ENCODE data around the gene DCST2.

Gene DCST2

GRCh38 chr1:155015527-155016230 is 17.9 kb downstream of the DCST2 start:
- in situ Hi-C loops (cut with HindIII; ENCODE audit: low sequenced_read_pairs), result loop anchor here (5.0 kb wide), 1 partner anchor 143 kb away; the partner anchor contains the start of gene KCNN3
- H3K4me3 ChIP-seq (ENCODE audit: low read depth, low read length), result no peak overlapping the region
- TF ChIP-seq, protein P1, sequence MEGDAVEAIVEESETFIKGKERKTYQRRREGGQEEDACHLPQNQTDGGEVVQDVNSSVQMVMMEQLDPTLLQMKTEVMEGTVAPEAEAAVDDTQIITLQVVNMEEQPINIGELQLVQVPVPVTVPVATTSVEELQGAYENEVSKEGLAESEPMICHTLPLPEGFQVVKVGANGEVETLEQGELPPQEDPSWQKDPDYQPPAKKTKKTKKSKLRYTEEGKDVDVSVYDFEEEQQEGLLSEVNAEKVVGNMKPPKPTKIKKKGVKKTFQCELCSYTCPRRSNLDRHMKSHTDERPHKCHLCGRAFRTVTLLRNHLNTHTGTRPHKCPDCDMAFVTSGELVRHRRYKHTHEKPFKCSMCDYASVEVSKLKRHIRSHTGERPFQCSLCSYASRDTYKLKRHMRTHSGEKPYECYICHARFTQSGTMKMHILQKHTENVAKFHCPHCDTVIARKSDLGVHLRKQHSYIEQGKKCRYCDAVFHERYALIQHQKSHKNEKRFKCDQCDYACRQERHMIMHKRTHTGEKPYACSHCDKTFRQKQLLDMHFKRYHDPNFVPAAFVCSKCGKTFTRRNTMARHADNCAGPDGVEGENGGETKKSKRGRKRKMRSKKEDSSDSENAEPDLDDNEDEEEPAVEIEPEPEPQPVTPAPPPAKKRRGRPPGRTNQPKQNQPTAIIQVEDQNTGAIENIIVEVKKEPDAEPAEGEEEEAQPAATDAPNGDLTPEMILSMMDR (IDR thresholded peaks at IDR 0.05; ENCODE audit: low read depth, low read length, missing control alignments), result no peak
- no peak for DNase-seq (ENCODE audit: low read depth)

DNA sequence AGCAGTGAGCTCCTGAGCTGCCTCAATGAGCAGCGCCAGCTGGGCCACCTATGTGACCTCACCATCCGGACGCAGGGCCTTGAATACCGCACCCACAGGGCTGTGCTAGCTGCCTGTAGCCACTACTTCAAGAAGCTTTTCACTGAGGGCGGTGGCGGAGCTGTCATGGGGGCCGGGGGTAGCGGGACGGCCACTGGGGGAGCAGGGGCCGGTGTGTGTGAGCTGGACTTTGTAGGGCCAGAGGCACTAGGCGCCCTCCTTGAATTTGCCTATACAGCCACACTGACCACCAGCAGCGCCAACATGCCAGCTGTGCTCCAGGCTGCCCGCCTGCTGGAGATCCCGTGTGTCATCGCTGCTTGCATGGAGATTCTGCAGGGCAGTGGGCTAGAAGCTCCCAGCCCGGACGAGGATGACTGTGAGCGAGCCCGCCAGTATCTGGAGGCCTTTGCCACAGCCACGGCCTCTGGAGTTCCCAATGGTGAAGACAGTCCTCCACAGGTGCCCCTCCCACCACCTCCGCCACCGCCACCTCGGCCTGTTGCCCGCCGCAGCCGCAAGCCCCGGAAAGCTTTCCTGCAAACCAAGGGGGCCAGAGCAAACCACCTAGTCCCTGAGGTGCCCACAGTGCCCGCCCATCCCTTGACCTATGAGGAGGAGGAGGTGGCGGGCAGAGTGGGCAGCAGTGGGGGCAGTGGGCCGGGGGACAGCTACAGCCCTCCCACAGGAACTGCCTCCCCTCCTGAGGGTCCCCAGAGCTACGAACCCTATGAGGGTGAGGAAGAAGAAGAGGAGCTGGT is 18.7 kb downstream of the DCST2 start:
- in situ Hi-C loops (cut with HindIII; ENCODE audit: low sequenced_read_pairs), result loop anchor here (5.0 kb wide), 3 partner anchors 47 to 143 kb away; partner anchors contain the start of genes EFNA4, KCNN3 and PBXIP1
- no peak for DNase-seq (ENCODE audit: low read depth)
- TF ChIP-seq, protein P1 (IDR thresholded peaks at IDR 0.05; ENCODE audit: low read depth, low read length, missing control alignments), result no peak
- H3K4me3 ChIP-seq (ENCODE audit: low read depth, low read length), result no peak overlapping the region

DNA sequence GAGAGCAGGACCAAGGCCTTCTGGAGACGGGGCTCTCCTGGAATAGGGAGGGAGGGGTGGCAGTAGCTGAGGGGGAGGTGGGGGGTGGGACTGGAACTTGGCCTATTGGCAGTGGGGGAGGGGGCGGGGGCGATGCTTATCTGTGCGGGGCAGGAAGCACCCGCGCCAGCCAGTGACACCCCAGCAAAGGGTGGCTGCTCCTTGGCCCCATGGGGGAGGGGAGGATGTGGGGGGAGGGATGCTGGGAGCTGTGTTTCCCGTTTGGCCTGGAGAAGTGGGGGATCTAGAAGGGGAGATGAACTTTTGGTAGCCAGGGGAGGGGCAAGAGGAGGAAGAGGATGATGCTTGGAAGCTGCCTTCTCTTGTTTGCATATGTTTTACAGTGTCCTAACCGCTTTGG is 19.9 kb downstream of the DCST2 start:
- in situ Hi-C loops (cut with HindIII; ENCODE audit: low sequenced_read_pairs), result loop anchor here (5.0 kb wide), 2 partner anchors 49 to 56 kb away; partner anchors contain the start of genes EFNA4 and PBXIP1
- TF ChIP-seq, protein P1 (IDR thresholded peaks at IDR 0.05; ENCODE audit: low read depth, low read length, missing control alignments), result no peak
- H3K4me3 ChIP-seq (ENCODE audit: low read depth, low read length), result no peak overlapping the region
- no peak for DNase-seq (ENCODE audit: low read depth)

- TF ChIP-seq, protein P1 (IDR thresholded peaks at IDR 0.05; ENCODE audit: low read depth, low read length, missing control alignments), result no peak
- no peak overlapping the region for H3K4me3 ChIP-seq (ENCODE audit: low read depth, low read length)
- DNase-seq (ENCODE audit: low read depth), result no peak
- in situ Hi-C loops (cut with HindIII; ENCODE audit: low sequenced_read_pairs), result loop anchor here (5.0 kb wide), 2 partner anchors 49 to 56 kb away; partner anchors contain the start of genes EFNA4 and PBXIP1
These were observed 20.6 kb downstream of the DCST2 start for GRCh38 chr1:155012776-155013602.

GRCh38 chr1:155012026-155012546 is 21.5 kb downstream of the DCST2 start:
- TF ChIP-seq, protein P1 (IDR thresholded peaks at IDR 0.05; ENCODE audit: low read depth, low read length, missing control alignments), result no peak
- in situ Hi-C loops (cut with HindIII; ENCODE audit: low sequenced_read_pairs), result loop anchor here (5.0 kb wide), 2 partner anchors 50 to 55 kb away; partner anchors contain the start of genes EFNA4 and PBXIP1
- no peak overlapping the region for H3K4me3 ChIP-seq (ENCODE audit: low read depth, low read length)
- no peak for DNase-seq (ENCODE audit: low read depth)
